ENCODE results near the gene GBE1.

DNA sequence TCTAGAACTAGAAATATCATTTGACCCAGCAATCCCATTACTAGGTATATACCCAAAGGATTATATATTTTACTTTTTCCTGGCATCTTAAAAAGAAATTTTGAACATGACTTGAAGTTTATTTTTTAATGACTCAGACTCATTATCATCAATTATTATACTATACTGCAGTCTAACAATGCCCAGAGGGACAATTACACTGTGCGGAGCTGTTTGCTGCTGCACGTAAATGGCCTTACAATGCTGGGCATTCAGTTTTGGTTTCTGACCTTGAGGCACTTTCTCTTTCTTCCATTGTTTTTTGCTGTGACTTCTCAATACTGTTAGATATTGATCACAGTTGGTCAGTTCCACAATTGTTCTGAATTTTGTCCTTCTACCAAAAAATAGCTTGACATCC, 128.8 kb downstream of the GBE1 start:
- TF ChIP-seq EZH2phosphoT487 (IDR thresholded peaks at IDR 0.05) (no peak), EZH2 (IDR thresholded peaks at IDR 0.05) (no peak)
- TF ChIP-seq, protein P1, sequence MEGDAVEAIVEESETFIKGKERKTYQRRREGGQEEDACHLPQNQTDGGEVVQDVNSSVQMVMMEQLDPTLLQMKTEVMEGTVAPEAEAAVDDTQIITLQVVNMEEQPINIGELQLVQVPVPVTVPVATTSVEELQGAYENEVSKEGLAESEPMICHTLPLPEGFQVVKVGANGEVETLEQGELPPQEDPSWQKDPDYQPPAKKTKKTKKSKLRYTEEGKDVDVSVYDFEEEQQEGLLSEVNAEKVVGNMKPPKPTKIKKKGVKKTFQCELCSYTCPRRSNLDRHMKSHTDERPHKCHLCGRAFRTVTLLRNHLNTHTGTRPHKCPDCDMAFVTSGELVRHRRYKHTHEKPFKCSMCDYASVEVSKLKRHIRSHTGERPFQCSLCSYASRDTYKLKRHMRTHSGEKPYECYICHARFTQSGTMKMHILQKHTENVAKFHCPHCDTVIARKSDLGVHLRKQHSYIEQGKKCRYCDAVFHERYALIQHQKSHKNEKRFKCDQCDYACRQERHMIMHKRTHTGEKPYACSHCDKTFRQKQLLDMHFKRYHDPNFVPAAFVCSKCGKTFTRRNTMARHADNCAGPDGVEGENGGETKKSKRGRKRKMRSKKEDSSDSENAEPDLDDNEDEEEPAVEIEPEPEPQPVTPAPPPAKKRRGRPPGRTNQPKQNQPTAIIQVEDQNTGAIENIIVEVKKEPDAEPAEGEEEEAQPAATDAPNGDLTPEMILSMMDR (IDR thresholded peaks at IDR 0.05), result no peak

All from neural progenitor cell (in vitro differentiated cells).